ENCODE measurements around the gene TMEM11. TPM values are rescaled to one million over a fixed set of nuclear protein-coding genes. Genes with fewer than 3 reads are reported as not detected.
A peak's percentile ranks its signal among the peaks of the same experiment; 100 is the strongest.

TMEM11 gene
- total and polyA plus RNA-seq, 2 donors from 2014 or later = 17.4 to 34.2 TPM

- H3K9me3 ChIP-seq (ENCODE audit: control insufficient read depth in 2 of 3, insufficient read depth in 1 of 3, low read length in 3 of 3) = no peaks in the 10 kb centered on the region
- no peak overlapping the region for H3K4me3 ChIP-seq (ENCODE audit: low read length in 3 of 3)
- no peaks in the 10 kb centered on the region for H3K27me3 ChIP-seq (ENCODE audit: control insufficient read depth, insufficient read depth, low read length)
- H3K36me3 ChIP-seq (ENCODE audit: control insufficient read depth in 2 of 3, insufficient read depth in 3 of 3, low read length in 3 of 3) = peaks cover 2 to 5% (median 2%) of the 10 kb centered on the region in 3 donors
- intact Hi-C loops (cut with DNase I) = no loop called here
- FAIRE-seq (no peak), DNase-seq (no peak)
- no peak overlapping the region for H3K9ac ChIP-seq (ENCODE audit: low read length in 3 of 3)
- H3K27ac ChIP-seq (ENCODE audit: low read depth in 2 of 2, low read length in 2 of 2) = no peak overlapping the region
- TF ChIP-seq CTCF (IDR thresholded peaks at IDR 0.05; ENCODE audit: borderline replicate concordance, extremely low read depth, insufficient read depth) = no peak
- H3K4me1 ChIP-seq (ENCODE audit: control insufficient read depth in 2 of 3, insufficient read depth in 2 of 3, low read depth in 1 of 3, low read length in 3 of 3) = peaks cover 0 to 5% (median 0%) of the 10 kb centered on the region in 3 donors
These were observed 14.7 kb downstream of the TMEM11 start for GRCh38 chr17:21199311-21199710.

- DNase-seq (no peak), FAIRE-seq (no peak)
- Histone ChIP-seq H3K27me3 (ENCODE audit: control insufficient read depth, insufficient read depth, low read length) (no peaks in the 10 kb centered on the region), H3K4me3 (ENCODE audit: low read length in 3 of 3) (no peak overlapping the region), H3K9me3 (ENCODE audit: control insufficient read depth in 2 of 3, insufficient read depth in 1 of 3, low read length in 3 of 3) (no peaks in the 10 kb centered on the region), H3K27ac (ENCODE audit: low read depth in 2 of 2, low read length in 2 of 2) (no peak overlapping the region), H3K36me3 (ENCODE audit: control insufficient read depth in 2 of 3, insufficient read depth in 3 of 3, low read length in 3 of 3) (peaks cover 2 to 5% (median 2%) of the 10 kb centered on the region in 3 donors), H3K9ac (ENCODE audit: low read length in 3 of 3) (no peak overlapping the region), H3K4me1 (ENCODE audit: control insufficient read depth in 2 of 3, insufficient read depth in 2 of 3, low read depth in 1 of 3, low read length in 3 of 3) (peaks cover 0 to 5% (median 0%) of the 10 kb centered on the region in 3 donors)
- intact Hi-C loops (cut with DNase I) = no loop called here
- no peak for TF ChIP-seq CTCF (IDR thresholded peaks at IDR 0.05; ENCODE audit: borderline replicate concordance, extremely low read depth, insufficient read depth)
These were observed 15.6 kb downstream of the TMEM11 start for GRCh38 chr17:21198411-21198810.

- intact Hi-C loops (cut with DNase I) = no loop called here
- no peak for DNase-seq
- H3K27ac ChIP-seq (ENCODE audit: low read depth in 2 of 2, low read length in 2 of 2) = no peak overlapping the region
- no peak for FAIRE-seq
- no peak overlapping the region for H3K9ac ChIP-seq (ENCODE audit: low read length in 3 of 3)
- H3K4me3 ChIP-seq (ENCODE audit: low read length in 3 of 3) = no peak overlapping the region
- no peak for TF ChIP-seq CTCF (IDR thresholded peaks at IDR 0.05; ENCODE audit: borderline replicate concordance, extremely low read depth, insufficient read depth)
- H3K4me1 ChIP-seq (ENCODE audit: control insufficient read depth in 2 of 3, insufficient read depth in 2 of 3, low read depth in 1 of 3, low read length in 3 of 3) = peaks cover 0 to 5% (median 0%) of the 10 kb centered on the region in 3 donors
- no peaks in the 10 kb centered on the region for H3K27me3 ChIP-seq (ENCODE audit: control insufficient read depth, insufficient read depth, low read length)
- peaks cover 2 to 5% (median 3%) of the 10 kb centered on the region in 3 donors for H3K36me3 ChIP-seq (ENCODE audit: control insufficient read depth in 2 of 3, insufficient read depth in 3 of 3, low read length in 3 of 3)
- H3K9me3 ChIP-seq (ENCODE audit: control insufficient read depth in 2 of 3, insufficient read depth in 1 of 3, low read length in 3 of 3) = no peaks in the 10 kb centered on the region
These were observed 17.8 kb downstream of the TMEM11 start for GRCh38 chr17:21196126-21196525.

GRCh38 chr17:21194703-21195102 is 19.3 kb downstream of the TMEM11 start:
- DNase-seq (peak in 1 of 5 donors; percentile 44), FAIRE-seq (no peak)
- no peak for TF ChIP-seq CTCF (IDR thresholded peaks at IDR 0.05; ENCODE audit: borderline replicate concordance, extremely low read depth, insufficient read depth)
- H3K27ac ChIP-seq (ENCODE audit: low read depth in 2 of 2, low read length in 2 of 2) = no peak overlapping the region
- peaks cover 2 to 5% (median 3%) of the 10 kb centered on the region in 3 donors for H3K36me3 ChIP-seq (ENCODE audit: control insufficient read depth in 2 of 3, insufficient read depth in 3 of 3, low read length in 3 of 3)
- H3K9ac ChIP-seq (ENCODE audit: low read length in 3 of 3) = no peak overlapping the region
- no peaks in the 10 kb centered on the region for H3K4me1 ChIP-seq (ENCODE audit: control insufficient read depth in 2 of 3, insufficient read depth in 2 of 3, low read depth in 1 of 3, low read length in 3 of 3)
- no peaks in the 10 kb centered on the region for H3K27me3 ChIP-seq (ENCODE audit: control insufficient read depth, insufficient read depth, low read length)
- no peak overlapping the region for H3K4me3 ChIP-seq (ENCODE audit: low read length in 3 of 3)
- H3K9me3 ChIP-seq (ENCODE audit: control insufficient read depth in 2 of 3, insufficient read depth in 1 of 3, low read length in 3 of 3) = no peaks in the 10 kb centered on the region
- intact Hi-C loops (cut with DNase I) = no loop called here
